Right lobe of liver (tissue), 4 donors: Measurements from ENCODE around the gene PDXP.

ENCODE experiments used
- POLR2A ChIP-seq: fragments of 450-650 bp; IDR thresholded peaks from one replicate; pipeline ENCODE4 v1.6.1; 2017; ENCODE audit warnings: antibody characterized with exemption, mild to moderate bottlenecking
- TF ChIP-seq, protein P1 (sequence below), 4 donors: fragments of 200-600 bp in 3 of 4; fragments of 450-650 bp in 1 of 4; IDR thresholded peaks; one replicate each; pipeline versions ENCODE4 v1.5.1 to v1.8.0; 2016 to 2022; ENCODE audit warnings: antibody characterized with exemption in 4 of 4, mild to moderate bottlenecking in 2 of 4
- donor health status: DM: no; HTN: no; CAD: no.
- donor health status: DM: no; HTN: no; CAD: no.
- donor health status: DM: no; HTN: yes; CAD: no.

GRCh38 chr22:37696657-37697537, 38.4 kb downstream of the PDXP start, which contains the start of gene TRIOBP:
- TF ChIP-seq, protein P1, sequence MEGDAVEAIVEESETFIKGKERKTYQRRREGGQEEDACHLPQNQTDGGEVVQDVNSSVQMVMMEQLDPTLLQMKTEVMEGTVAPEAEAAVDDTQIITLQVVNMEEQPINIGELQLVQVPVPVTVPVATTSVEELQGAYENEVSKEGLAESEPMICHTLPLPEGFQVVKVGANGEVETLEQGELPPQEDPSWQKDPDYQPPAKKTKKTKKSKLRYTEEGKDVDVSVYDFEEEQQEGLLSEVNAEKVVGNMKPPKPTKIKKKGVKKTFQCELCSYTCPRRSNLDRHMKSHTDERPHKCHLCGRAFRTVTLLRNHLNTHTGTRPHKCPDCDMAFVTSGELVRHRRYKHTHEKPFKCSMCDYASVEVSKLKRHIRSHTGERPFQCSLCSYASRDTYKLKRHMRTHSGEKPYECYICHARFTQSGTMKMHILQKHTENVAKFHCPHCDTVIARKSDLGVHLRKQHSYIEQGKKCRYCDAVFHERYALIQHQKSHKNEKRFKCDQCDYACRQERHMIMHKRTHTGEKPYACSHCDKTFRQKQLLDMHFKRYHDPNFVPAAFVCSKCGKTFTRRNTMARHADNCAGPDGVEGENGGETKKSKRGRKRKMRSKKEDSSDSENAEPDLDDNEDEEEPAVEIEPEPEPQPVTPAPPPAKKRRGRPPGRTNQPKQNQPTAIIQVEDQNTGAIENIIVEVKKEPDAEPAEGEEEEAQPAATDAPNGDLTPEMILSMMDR (IDR thresholded peaks at IDR 0.05), result peak in 3 of 4 donors; percentile 23 to 34 (median 33)
- no peak for TF ChIP-seq POLR2A
